ENCODE data around the gene CROCC.

CROCC gene

GRCh38 chr1:17001760-17002523 lies 80.2 kb downstream of the CROCC start:
- H4K12ac ChIP-seq (ENCODE audit: low read depth, low read length): no peak overlapping the region
- no peak overlapping the region for H2AFZ ChIP-seq (ENCODE audit: insufficient read depth, low read length, poor library complexity)
- H3K4me3 ChIP-seq (ENCODE audit: low read depth, low read length): no peak overlapping the region
- H3K4me1 ChIP-seq (ENCODE audit: control insufficient read depth in 1 of 2, insufficient read depth in 2 of 2, low read length in 2 of 2): no peaks in the 10 kb centered on the region
- H3K4me2 ChIP-seq (ENCODE audit: low read length): no peak overlapping the region
- no peak overlapping the region for H2BK5ac ChIP-seq (ENCODE audit: low read depth, low read length, poor library complexity)
- H3K9ac ChIP-seq (ENCODE audit: low read length): no peak overlapping the region
- no peak overlapping the region for H3K23ac ChIP-seq (ENCODE audit: low read length)
- H3K27ac ChIP-seq (ENCODE audit: low read depth, low read length): no peak overlapping the region
- H4K91ac ChIP-seq (ENCODE audit: low read depth, low read length): no peak overlapping the region
- H4K8ac ChIP-seq (ENCODE audit: low read depth, low read length): no peak overlapping the region
- no peaks in the 10 kb centered on the region for H3K27me3 ChIP-seq (ENCODE audit: insufficient read depth, low read length)
- H3K14ac ChIP-seq (ENCODE audit: low read length): no peak overlapping the region
- H2BK12ac ChIP-seq (ENCODE audit: low read length): no peak overlapping the region
- no peak overlapping the region for H2BK120ac ChIP-seq (ENCODE audit: insufficient read depth, low read length, poor library complexity)
- no peak overlapping the region for H2AK5ac ChIP-seq (ENCODE audit: low read length)
- H3K79me2 ChIP-seq (ENCODE audit: control insufficient read depth, insufficient read depth, low read length, poor library complexity): no peaks in the 10 kb centered on the region
- H3K36me3 ChIP-seq (ENCODE audit: control insufficient read depth in 1 of 2, insufficient read depth in 2 of 2, low read length in 2 of 2): peaks cover 52 to 53% of the 10 kb centered on the region in 2 experiments
- WGBS (ENCODE audit: extremely low coverage, insufficient coverage, insufficient read length): no CpG with 5 or more reads among the region's 19 CpGs
- H3K18ac ChIP-seq (ENCODE audit: low read length): no peak overlapping the region
- H3K9me3 ChIP-seq (ENCODE audit: insufficient read depth, low read depth, low read length): no peaks in the 10 kb centered on the region
- no peak for DNase-seq
- H3K79me1 ChIP-seq (ENCODE audit: low read length): no peaks in the 10 kb centered on the region
- H3K4ac ChIP-seq (ENCODE audit: low read depth, low read length): no peak overlapping the region

- Histone ChIP-seq H4K8ac (ENCODE audit: low read depth, low read length) (no peak overlapping the region), H3K36me3 (ENCODE audit: control insufficient read depth in 1 of 2, insufficient read depth in 2 of 2, low read length in 2 of 2) (peaks cover 50 to 51% of the 10 kb centered on the region in 2 experiments), H3K27ac (ENCODE audit: low read depth, low read length) (no peak overlapping the region), H3K9me3 (ENCODE audit: insufficient read depth, low read depth, low read length) (no peaks in the 10 kb centered on the region), H2AK5ac (ENCODE audit: low read length) (no peak overlapping the region), H4K91ac (ENCODE audit: low read depth, low read length) (no peak overlapping the region), H2BK120ac (ENCODE audit: insufficient read depth, low read length, poor library complexity) (no peak overlapping the region), H3K4ac (ENCODE audit: low read depth, low read length) (no peak overlapping the region), H2BK12ac (ENCODE audit: low read length) (no peak overlapping the region), H2AFZ (ENCODE audit: insufficient read depth, low read length, poor library complexity) (no peak overlapping the region), H3K9ac (ENCODE audit: low read length) (no peak overlapping the region), H3K27me3 (ENCODE audit: insufficient read depth, low read length) (no peaks in the 10 kb centered on the region), H3K14ac (ENCODE audit: low read length) (no peak overlapping the region), H2BK5ac (ENCODE audit: low read depth, low read length, poor library complexity) (no peak overlapping the region), H3K23ac (ENCODE audit: low read length) (no peak overlapping the region), H3K79me2 (ENCODE audit: control insufficient read depth, insufficient read depth, low read length, poor library complexity) (no peaks in the 10 kb centered on the region), H3K4me3 (ENCODE audit: low read depth, low read length) (no peak overlapping the region), H3K18ac (ENCODE audit: low read length) (no peak overlapping the region), H3K4me2 (ENCODE audit: low read length) (no peak overlapping the region), H3K4me1 (ENCODE audit: control insufficient read depth in 1 of 2, insufficient read depth in 2 of 2, low read length in 2 of 2) (no peaks in the 10 kb centered on the region), H4K12ac (ENCODE audit: low read depth, low read length) (no peak overlapping the region), H3K79me1 (ENCODE audit: low read length) (no peaks in the 10 kb centered on the region)
- no peak for DNase-seq
- no CpG with 5 or more reads among the region's 4 CpGs for WGBS (ENCODE audit: extremely low coverage, insufficient coverage, insufficient read length)
Measured at GRCh38 chr1:17002524-17002902, 80.8 kb downstream of the CROCC start.

GRCh38 chr1:17004466-17005364 lies 83.0 kb downstream of the CROCC start:
- H2BK120ac ChIP-seq (ENCODE audit: insufficient read depth, low read length, poor library complexity): no peak overlapping the region
- DNase-seq: no peak
- no CpG with 5 or more reads among the region's 24 CpGs for WGBS (ENCODE audit: extremely low coverage, insufficient coverage, insufficient read length)

GRCh38 chr1:17005365-17005740 lies 83.6 kb downstream of the CROCC start:
- H4K8ac ChIP-seq (ENCODE audit: low read depth, low read length): no peak overlapping the region
- H2AFZ ChIP-seq (ENCODE audit: insufficient read depth, low read length, poor library complexity): no peak overlapping the region
- no peaks in the 10 kb centered on the region for H3K9me3 ChIP-seq (ENCODE audit: insufficient read depth, low read depth, low read length)
- no peaks in the 10 kb centered on the region for H3K79me2 ChIP-seq (ENCODE audit: control insufficient read depth, insufficient read depth, low read length, poor library complexity)
- no peak overlapping the region for H4K91ac ChIP-seq (ENCODE audit: low read depth, low read length)
- H3K14ac ChIP-seq (ENCODE audit: low read length): no peak overlapping the region
- no peaks in the 10 kb centered on the region for H3K27me3 ChIP-seq (ENCODE audit: insufficient read depth, low read length)
- no peak overlapping the region for H2BK120ac ChIP-seq (ENCODE audit: insufficient read depth, low read length, poor library complexity)
- H3K4ac ChIP-seq (ENCODE audit: low read depth, low read length): no peak overlapping the region
- H3K27ac ChIP-seq (ENCODE audit: low read depth, low read length): no peak overlapping the region
- H2AK5ac ChIP-seq (ENCODE audit: low read length): no peak overlapping the region
- no peak overlapping the region for H3K4me3 ChIP-seq (ENCODE audit: low read depth, low read length)
- H2BK12ac ChIP-seq (ENCODE audit: low read length): no peak overlapping the region
- H3K36me3 ChIP-seq (ENCODE audit: control insufficient read depth in 1 of 2, insufficient read depth in 2 of 2, low read length in 2 of 2): peaks cover 36 to 38% of the 10 kb centered on the region in 2 experiments
- no peak overlapping the region for H3K9ac ChIP-seq (ENCODE audit: low read length)
- H3K79me1 ChIP-seq (ENCODE audit: low read length): no peaks in the 10 kb centered on the region
- no peaks in the 10 kb centered on the region for H3K4me1 ChIP-seq (ENCODE audit: control insufficient read depth in 1 of 2, insufficient read depth in 2 of 2, low read length in 2 of 2)
- H3K23ac ChIP-seq (ENCODE audit: low read length): no peak overlapping the region
- no peak overlapping the region for H3K4me2 ChIP-seq (ENCODE audit: low read length)
- no peak overlapping the region for H2BK5ac ChIP-seq (ENCODE audit: low read depth, low read length, poor library complexity)
- no peak overlapping the region for H3K18ac ChIP-seq (ENCODE audit: low read length)
- no peak for DNase-seq
- no CpG with 5 or more reads among the region's 19 CpGs for WGBS (ENCODE audit: extremely low coverage, insufficient coverage, insufficient read length)
- no peak overlapping the region for H4K12ac ChIP-seq (ENCODE audit: low read depth, low read length)

More at GRCh38 chr1:17004466-17005364, 83.0 kb downstream of the CROCC start:
- Histone ChIP-seq H4K8ac (ENCODE audit: low read depth, low read length) (no peak overlapping the region), H2BK12ac (ENCODE audit: low read length) (no peak overlapping the region), H3K14ac (ENCODE audit: low read length) (no peak overlapping the region), H3K4me3 (ENCODE audit: low read depth, low read length) (no peak overlapping the region), H2AK5ac (ENCODE audit: low read length) (no peak overlapping the region), H3K27ac (ENCODE audit: low read depth, low read length) (no peak overlapping the region), H3K4ac (ENCODE audit: low read depth, low read length) (no peak overlapping the region), H3K23ac (ENCODE audit: low read length) (no peak overlapping the region), H4K12ac (ENCODE audit: low read depth, low read length) (no peak overlapping the region), H3K27me3 (ENCODE audit: insufficient read depth, low read length) (no peaks in the 10 kb centered on the region), H3K4me2 (ENCODE audit: low read length) (no peak overlapping the region), H2BK5ac (ENCODE audit: low read depth, low read length, poor library complexity) (no peak overlapping the region), H3K9me3 (ENCODE audit: insufficient read depth, low read depth, low read length) (no peaks in the 10 kb centered on the region), H3K79me2 (ENCODE audit: control insufficient read depth, insufficient read depth, low read length, poor library complexity) (no peaks in the 10 kb centered on the region), H3K18ac (ENCODE audit: low read length) (no peak overlapping the region), H3K9ac (ENCODE audit: low read length) (no peak overlapping the region), H3K36me3 (ENCODE audit: control insufficient read depth in 1 of 2, insufficient read depth in 2 of 2, low read length in 2 of 2) (peaks cover 39 to 41% of the 10 kb centered on the region in 2 experiments), H3K79me1 (ENCODE audit: low read length) (no peaks in the 10 kb centered on the region), H4K91ac (ENCODE audit: low read depth, low read length) (no peak overlapping the region), H3K4me1 (ENCODE audit: control insufficient read depth in 1 of 2, insufficient read depth in 2 of 2, low read length in 2 of 2) (no peaks in the 10 kb centered on the region), H2AFZ (ENCODE audit: insufficient read depth, low read length, poor library complexity) (no peak overlapping the region)

All from trophoblast cell (in vitro differentiated cells and primary cell).